IMR-90 (cell line): ENCODE measurements around the gene FHAD1. TPM values are rescaled to one million over a fixed set of nuclear protein-coding genes. Genes with fewer than 3 reads are reported as not detected.

Experiments used
- ATAC-seq: fragments of 200-7000 bp; cut with Tn5 transposase; 2 replicates; pipeline ENCODE4 v1.9.1; 2020; ENCODE audit warnings: low read depth, mild to moderate bottlenecking, moderate library complexity
- BruUV-seq: library from RNA; stranded (reverse); fragments of 400-500 nt; replicated peaks from 2 replicates; lab custom pipeline; 2021; lab: Mats Ljungman, UMichigan
- CTCF ChIA-PET: fragments of 300-600 bp; formaldehyde crosslinking; extraction: SDS; loops from one replicate; lab custom pipeline; 2021; ENCODE audit warnings: antibody characterized with exemption; lab: Yijun Ruan, JAX
- POLR2A ChIA-PET: fragments of 300-600 bp; sonication (Branson Sonifier 250); formaldehyde crosslinking; loops from one replicate; lab custom pipeline; 2022; ENCODE audit warnings: antibody characterized with exemption; ENCODE audit not compliant: unreplicated experiment; lab: Charles Lee
- DNase-seq: peaks from one replicate; pipeline ENCODE4 v3.0.0; 2013
- H2AFZ ChIP-seq: replicated peaks from 2 replicates; pipeline ENCODE3; 2013; ENCODE audit warnings: low read length, mild to moderate bottlenecking; ENCODE audit not compliant: poor library complexity
- H2AK5ac ChIP-seq: 2 replicates; pipeline ENCODE4 v1.6.1; 2013; ENCODE audit warnings: low read depth, low read length, inconsistent platforms
- H2AK9ac ChIP-seq: replicated peaks from 2 replicates; pipeline ENCODE3; 2013; ENCODE audit warnings: mild to moderate bottlenecking, low read depth, low read length, moderate library complexity; ENCODE audit not compliant: poor library complexity
- H2BK120ac ChIP-seq: 2 replicates; pipeline ENCODE4 v1.6.1; 2013; ENCODE audit warnings: low read depth, low read length, inconsistent platforms
- H2BK15ac ChIP-seq: 3 replicates; pipeline ENCODE4 v1.6.1; 2013; ENCODE audit warnings: low read depth, low read length, inconsistent platforms
- H2BK20ac ChIP-seq: 2 replicates; pipeline ENCODE4 v1.6.1; 2013; ENCODE audit warnings: low read depth, mild to moderate bottlenecking, inconsistent platforms, low read length, moderate library complexity
- H2BK5ac ChIP-seq: 2 replicates; pipeline ENCODE4 v1.6.1; 2013; ENCODE audit warnings: mild to moderate bottlenecking, low read depth, low read length, inconsistent platforms; ENCODE audit not compliant: poor library complexity, severe bottlenecking
- H3K14ac ChIP-seq: replicated peaks from 2 replicates; pipeline ENCODE4 v1.6.1; 2013; ENCODE audit warnings: low read depth, low read length, inconsistent platforms
- H3K18ac ChIP-seq: 2 replicates; pipeline ENCODE4 v1.6.1; 2013; ENCODE audit warnings: low read depth, low read length, control low read depth
- H3K23ac ChIP-seq: 2 replicates; pipeline ENCODE4 v1.6.1; 2013; ENCODE audit warnings: low read depth, low read length, inconsistent platforms
- H3K27ac ChIP-seq: 2 replicates; pipeline ENCODE4 v1.5.1; 2013; ENCODE audit warnings: mild to moderate bottlenecking, control low read depth, low read length; ENCODE audit not compliant: insufficient read depth
- H3K27me3 ChIP-seq: 2 replicates; pipeline ENCODE4 v1.6.1; 2013; ENCODE audit warnings: low read length; ENCODE audit not compliant: control insufficient read depth, insufficient read depth
- H3K36me3 ChIP-seq: 2 replicates; pipeline ENCODE4 v1.6.1; 2013; ENCODE audit warnings: low read length, mixed read lengths; ENCODE audit not compliant: control insufficient read depth, insufficient read depth
- H3K4ac ChIP-seq: 2 replicates; pipeline ENCODE4 v1.6.1; 2013; ENCODE audit warnings: low read depth, low read length, inconsistent platforms
- H3K4me1 ChIP-seq: 2 replicates; pipeline ENCODE4 v1.6.1; 2013; ENCODE audit warnings: low read length, mixed read lengths; ENCODE audit not compliant: control insufficient read depth, insufficient read depth
- H3K4me2 ChIP-seq: 2 replicates; pipeline ENCODE4 v1.6.1; 2013; ENCODE audit warnings: low read depth, mild to moderate bottlenecking, control low read depth, low read length, moderate library complexity
- H3K4me3 ChIP-seq: 2 replicates; pipeline ENCODE4 v1.5.1; 2013; ENCODE audit warnings: low read depth, mild to moderate bottlenecking, control low read depth, low read length, moderate library complexity; ENCODE audit not compliant: insufficient read depth
- H3K56ac ChIP-seq: 2 replicates; pipeline ENCODE4 v1.6.1; 2013; ENCODE audit warnings: low read length, inconsistent platforms; ENCODE audit not compliant: insufficient read depth; ENCODE audit errors: extremely low read depth
- H3K79me1 ChIP-seq, 2 experiments: 2 replicates each; pipeline ENCODE4 v1.6.1; 2013; ENCODE audit warnings: low read length in 2 of 2, inconsistent platforms in 1 of 2, low read depth in 1 of 2
- H3K9ac ChIP-seq: 2 replicates; pipeline ENCODE4 v1.6.1; 2013; ENCODE audit warnings: low read depth, low read length, control low read depth
- H3K9me1 ChIP-seq: 2 replicates; pipeline ENCODE4 v1.6.1; 2013; ENCODE audit warnings: low read length, inconsistent platforms; ENCODE audit not compliant: insufficient read depth
- H3K9me3 ChIP-seq: 2 replicates; pipeline ENCODE4 v1.6.1; 2013; ENCODE audit warnings: low read length; ENCODE audit not compliant: control insufficient read depth, insufficient read depth
- H4K20me1 ChIP-seq: 2 replicates; pipeline ENCODE4 v1.6.1; 2013; ENCODE audit warnings: low read length, inconsistent platforms; ENCODE audit not compliant: insufficient read depth
- H4K5ac ChIP-seq: 2 replicates; pipeline ENCODE4 v1.6.1; 2013; ENCODE audit warnings: mild to moderate bottlenecking, low read depth, low read length, control low read depth
- H4K8ac ChIP-seq, 2 experiments: 2 replicates each; pipeline ENCODE4 v1.6.1; 2013; ENCODE audit warnings: low read depth in 2 of 2, low read length in 2 of 2, control low read depth in 1 of 2, inconsistent platforms in 1 of 2
- H4K91ac ChIP-seq: 2 replicates; pipeline ENCODE4 v1.6.1; 2013; ENCODE audit warnings: low read depth, low read length, inconsistent platforms; ENCODE audit not compliant: insufficient read depth
- BHLHE40 ChIP-seq: fragments of 150-350 bp; IDR thresholded peaks from 2 replicates; pipeline ENCODE4 v1.6.1; 2016; ENCODE audit warnings: mild to moderate bottlenecking, low read depth, low read length
- CEBPB ChIP-seq: IDR thresholded peaks from 2 replicates; pipeline ENCODE4 v1.6.1; 2012; ENCODE audit warnings: low read depth, low read length, improper control_type of control experiment
- CHD1 ChIP-seq: IDR thresholded peaks from 2 replicates; pipeline ENCODE4 v1.6.1; 2012; ENCODE audit warnings: low read depth, low read length, improper control_type of control experiment
- FOS ChIP-seq: fragments of 150-350 bp; IDR thresholded peaks from 2 replicates; pipeline ENCODE4 v1.6.1; 2016; ENCODE audit warnings: low read depth, low read length
- MAFK ChIP-seq: IDR thresholded peaks from 2 replicates; pipeline ENCODE4 v1.6.1; 2012; ENCODE audit warnings: low read depth, low read length, improper control_type of control experiment
- MAZ ChIP-seq: IDR thresholded peaks from 2 replicates; pipeline ENCODE4 v1.6.1; 2012; ENCODE audit warnings: low read depth, mild to moderate bottlenecking, low read length, improper control_type of control experiment, moderate library complexity, borderline replicate concordance
- MXI1 ChIP-seq: IDR thresholded peaks from 2 replicates; pipeline ENCODE4 v1.6.1; 2012; ENCODE audit warnings: low read depth, mild to moderate bottlenecking, low read length, moderate library complexity, borderline replicate concordance
- NFE2L2 ChIP-seq: fragments of 150-350 bp; IDR thresholded peaks from 2 replicates; pipeline ENCODE4 v1.6.1; 2016; ENCODE audit warnings: low read depth, mild to moderate bottlenecking, low read length
- RAD21 ChIP-seq: IDR thresholded peaks from 2 replicates; pipeline ENCODE4 v1.6.1; 2012; ENCODE audit warnings: low read length, improper control_type of control experiment
- RCOR1 ChIP-seq: IDR thresholded peaks from 2 replicates; pipeline ENCODE4 v1.6.1; 2012; ENCODE audit warnings: mild to moderate bottlenecking, low read length, improper control_type of control experiment; ENCODE audit not compliant: insufficient replicate concordance
- RFX5 ChIP-seq: IDR thresholded peaks from 2 replicates; pipeline ENCODE4 v1.8.0; 2012; ENCODE audit warnings: low read depth, mild to moderate bottlenecking, low read length, moderate library complexity
- SMC3 ChIP-seq: fragments of 150-350 bp; IDR thresholded peaks from 2 replicates; pipeline ENCODE4 v1.6.1; 2016; ENCODE audit warnings: low read depth, mild to moderate bottlenecking, antibody characterized with exemption, low read length, moderate library complexity
- WGBS, 2 experiments: methylation state at CpG; one replicate each; pipeline versions ENCODE4 v1.1.5 to v1.1.7; 2013; ENCODE audit warnings: missing lambda C conversion rate in 2 of 2; ENCODE audit not compliant: insufficient read length in 1 of 2; ENCODE audit errors: extremely low coverage in 2 of 2; 5-methylcytosine and 5-hydroxymethylcytosine counted together
- dilution Hi-C: fragments of 300-500 bp; cut with HindIII; formaldehyde crosslinking; loops from one replicate; pipeline ENCODE4 v1.14.3; 2018; ENCODE audit warnings: low sequenced_read_pairs; ENCODE audit not compliant: unreplicated experiment
- in situ Hi-C: fragments of 300-500 bp; cut with MboI; formaldehyde crosslinking; loops from 3 replicates; pipeline ENCODE4 v1.14.3; 2019; ENCODE audit warnings: low sequenced_read_pairs, inconsistent platforms, mixed read lengths
- intact Hi-C: fragments of 100-400 bp; cut with micrococcal nuclease; formaldehyde crosslinking; loops from 2 replicates; pipeline ENCODE4 v1.10.0; 2022
- polyA plus RNA-seq, 3 experiments: library from polyadenylated mRNA; depleted of rRNA; stranded (reverse); fragments of >200 nt; gene quantifications; 2 replicates each; pipeline ENCODE4 v1.2.3, GENCODE V29; 2012; ENCODE audit warnings: low replicate concordance in 1 of 3
- total RNA-seq: library from RNA; depleted of rRNA; stranded (reverse); fragments of >200 nt; gene quantifications from 2 replicates; pipeline ENCODE4 v1.2.3, GENCODE V29; 2012

Gene FHAD1
- total and polyA plus RNA-seq, 2 of the 4 experiments (the other 2 are of a cell fraction): not detected

DNA sequence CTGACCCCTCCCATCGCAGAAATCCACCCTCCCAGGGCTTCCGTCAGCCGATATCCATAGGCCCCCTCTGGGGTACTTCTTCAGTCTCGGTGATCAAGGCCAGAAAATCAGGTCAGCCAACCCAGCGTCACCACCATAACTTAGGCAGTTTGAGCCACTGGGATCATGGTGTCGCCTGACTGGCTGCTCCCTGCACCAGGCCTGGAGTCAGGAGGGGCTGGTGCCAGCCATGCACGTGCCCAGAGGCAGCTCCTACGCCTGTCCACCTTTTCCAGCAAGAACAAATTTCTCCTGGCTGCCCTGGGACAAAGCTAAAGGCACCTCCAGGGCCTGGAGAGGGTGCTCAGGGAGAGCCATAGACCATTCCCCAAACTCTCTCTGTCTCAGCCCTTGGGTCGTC, 186.4 kb downstream of the FHAD1 start:
- peaks cover 17% of the 10 kb centered on the region for H3K4me1 ChIP-seq
- no peaks in the 10 kb centered on the region for H3K9me3 ChIP-seq
- peak overlapping the region; percentile 21; the same call in 1 of the 3 replicates for H2BK15ac ChIP-seq
- dilution Hi-C loops: no loop called here
- no peak overlapping the region for H3K23ac ChIP-seq
- peaks cover 7% of the 10 kb centered on the region; the same call in 1 of the 2 replicates for H4K20me1 ChIP-seq
- in situ Hi-C loops: no loop called here
- peak overlapping the region in 1 of 2 experiments; percentile 34; a peak in 1 of 4 replicates for H4K8ac ChIP-seq
- no peaks in the 10 kb centered on the region for H3K27me3 ChIP-seq
- H3K18ac ChIP-seq: peak overlapping the region; percentile 89
- H3K9ac ChIP-seq: no peak overlapping the region
- 0 out of 2 replicates have a peak overlapping the region, but pooled peaks have one; percentile 37 for H3K14ac ChIP-seq
- H3K36me3 ChIP-seq: no peaks in the 10 kb centered on the region
- H2BK20ac ChIP-seq: no peak overlapping the region
- 87% methylated on average over 3 of the region's 9 CpGs; no CpG with 5 or more reads in 1 of the 2 experiments for WGBS, 2 experiments
- no peak for ATAC-seq
- H2AK9ac ChIP-seq: peak overlapping the region; percentile 45
- H4K5ac ChIP-seq: peak overlapping the region; percentile 26; the same call in 1 of the 2 replicates
- BruUV-seq: no TSS peak
- peak overlapping the region; percentile 23; the same call in 1 of the 2 replicates for H4K91ac ChIP-seq
- ChIA-PET CTCF (no interaction called here), POLR2A (no interaction called here)
- DNase-seq: no peak
- H3K27ac ChIP-seq: peak overlapping the region; percentile 22; the same call in 1 of the 2 replicates
- H2BK5ac ChIP-seq: peak overlapping the region; percentile 58
- H3K9me1 ChIP-seq: peaks cover 9% of the 10 kb centered on the region
- peak overlapping the region; percentile 37 for H2BK120ac ChIP-seq
- no peak overlapping the region for H3K4me3 ChIP-seq
- no peak overlapping the region for H3K4me2 ChIP-seq
- H2AFZ ChIP-seq: no peak overlapping the region
- no peak overlapping the region for H3K56ac ChIP-seq
- peak overlapping the region; percentile 55 for H3K4ac ChIP-seq
- no peak for TF ChIP-seq RAD21
- TF ChIP-seq RFX5: no peak
- TF ChIP-seq RCOR1: no peak
- TF ChIP-seq MAFK: no peak
- no peak for TF ChIP-seq NFE2L2
- TF ChIP-seq MXI1: no peak
- no peak for TF ChIP-seq CEBPB
- TF ChIP-seq BHLHE40: no peak
- TF ChIP-seq FOS: no peak
- no peak for TF ChIP-seq CHD1
- no peak for TF ChIP-seq MAZ
- no peak for TF ChIP-seq SMC3
- peaks cover 0 to 3% of the 10 kb centered on the region in 2 experiments; a peak in 1 of 4 replicates for H3K79me1 ChIP-seq
- intact Hi-C loops: loop anchor here (2.0 kb wide), 1 partner anchor 23 kb away; no protein-coding TSS in a partner anchor
- H2AK5ac ChIP-seq: peak overlapping the region; percentile 86
